CD4-positive, alpha-beta T cell treated with Interleukin-17A for 1 hour (primary cell): Measurements from ENCODE around the gene NIPAL1.

ENCODE experiments used
- DNase-seq: peaks from one replicate; pipeline ENCODE4 v3.0.0-alpha.2; 2020

NIPAL1 gene

DNA sequence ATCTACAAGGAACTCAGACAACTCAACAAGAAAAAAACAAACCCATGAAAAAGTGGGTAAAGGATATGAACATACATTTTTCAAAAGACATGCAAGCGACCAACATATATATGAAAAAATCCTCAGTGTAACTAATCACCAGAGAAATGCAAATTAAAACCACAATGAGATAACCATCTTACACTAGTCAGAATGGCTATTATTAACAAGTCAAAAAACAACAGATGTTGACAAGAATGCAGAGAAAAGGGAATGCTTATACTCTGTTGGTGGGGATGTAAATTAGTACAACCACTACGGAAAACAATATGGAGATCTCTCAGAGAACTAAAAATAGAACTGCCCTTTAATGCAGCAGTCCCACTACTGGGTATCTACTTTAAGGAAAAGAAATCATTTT is 12.1 kb downstream of the NIPAL1 start:
- DNase-seq = no peak

DNA sequence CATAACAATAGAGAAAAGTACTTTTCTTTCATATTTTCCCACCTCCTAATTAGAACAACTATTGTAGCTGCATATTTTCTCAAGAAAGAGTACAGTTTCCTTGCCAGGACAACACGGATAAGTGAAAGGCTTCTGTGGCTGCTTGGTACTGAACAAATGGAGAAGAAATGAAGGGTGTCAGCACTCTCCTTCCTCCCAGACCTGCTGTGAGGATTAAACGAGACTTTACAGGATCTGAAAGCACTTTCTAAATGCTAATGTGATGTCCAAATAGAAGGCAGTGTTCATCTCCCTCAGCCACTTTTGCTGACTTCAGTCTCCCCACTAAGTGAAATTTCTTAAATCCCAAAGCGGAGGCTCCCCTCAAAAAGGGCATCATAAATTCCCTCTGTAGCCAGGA is 13.9 kb downstream of the NIPAL1 start:
- DNase-seq = no peak

DNA sequence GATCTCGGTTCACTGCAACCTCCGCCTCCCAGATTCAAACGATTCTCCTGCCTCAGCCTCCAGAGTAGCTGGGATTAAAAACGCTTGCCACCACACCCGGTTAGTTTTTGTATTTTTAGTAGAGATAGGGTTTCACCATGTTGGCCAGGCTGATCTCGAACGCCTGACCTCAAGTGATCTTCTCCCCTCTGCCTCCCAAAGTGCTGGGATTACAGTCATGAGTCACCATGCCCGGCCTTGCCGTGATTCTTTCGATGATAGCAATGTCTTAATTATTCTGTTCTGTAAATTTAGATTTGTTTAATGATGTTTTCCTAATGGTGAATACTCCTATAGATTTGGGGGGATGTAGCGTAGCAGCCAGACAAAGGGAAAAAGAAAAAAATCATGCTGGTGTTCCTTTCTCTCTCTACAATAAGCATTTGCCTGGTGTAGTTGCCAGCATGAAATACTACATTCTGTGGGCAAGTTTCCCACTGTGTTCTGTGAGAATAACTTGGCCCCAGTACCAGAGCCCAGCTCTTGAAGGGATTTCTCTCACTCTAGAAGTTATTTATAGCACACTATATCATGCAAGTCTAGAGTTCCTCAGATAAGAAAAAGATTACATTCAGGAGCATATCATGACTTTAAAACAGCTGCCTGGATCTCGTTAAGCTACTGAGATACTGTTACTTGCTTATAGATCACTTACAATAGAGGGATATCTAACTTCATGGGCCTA is 15.4 kb downstream of the NIPAL1 start:
- DNase-seq = no peak

DNA sequence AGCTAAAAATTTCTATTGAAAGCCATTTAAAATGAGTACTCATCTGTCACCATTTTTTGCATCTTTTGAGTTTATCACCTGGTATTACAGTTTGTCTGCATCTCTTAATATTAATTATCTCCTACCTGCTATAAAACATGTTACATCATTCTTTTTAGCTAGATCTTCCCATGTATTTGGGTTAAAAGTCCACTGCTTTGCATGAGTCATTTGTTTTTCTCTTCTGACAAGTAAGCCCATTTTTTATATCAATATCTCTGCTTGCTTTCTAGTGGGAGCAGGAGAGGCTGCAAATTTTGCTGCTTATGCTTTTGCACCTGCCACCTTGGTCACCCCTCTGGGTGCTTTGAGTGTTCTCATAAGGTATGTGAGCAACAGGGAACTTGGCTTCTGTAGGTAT is 16.1 kb downstream of the NIPAL1 start:
- no peak for DNase-seq

DNA sequence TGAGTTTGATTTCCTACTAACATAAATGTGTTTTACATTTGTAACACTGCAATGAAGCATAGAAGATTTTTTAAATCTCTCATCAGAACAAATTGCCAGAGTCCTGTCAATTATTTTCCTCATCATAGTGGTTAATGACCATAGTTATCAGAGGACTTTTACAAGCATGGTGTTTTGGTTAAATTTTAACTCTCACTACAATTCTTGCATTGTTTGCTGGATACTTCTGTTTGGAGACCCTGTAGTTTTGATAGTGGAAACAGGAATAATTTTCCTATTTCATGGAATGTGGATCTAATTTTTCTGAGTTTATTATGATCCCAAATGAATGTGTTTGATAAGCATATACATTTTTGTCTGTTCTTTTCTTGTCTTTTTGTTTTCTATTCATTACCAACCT is 16.8 kb downstream of the NIPAL1 start:
- DNase-seq = no peak

DNA sequence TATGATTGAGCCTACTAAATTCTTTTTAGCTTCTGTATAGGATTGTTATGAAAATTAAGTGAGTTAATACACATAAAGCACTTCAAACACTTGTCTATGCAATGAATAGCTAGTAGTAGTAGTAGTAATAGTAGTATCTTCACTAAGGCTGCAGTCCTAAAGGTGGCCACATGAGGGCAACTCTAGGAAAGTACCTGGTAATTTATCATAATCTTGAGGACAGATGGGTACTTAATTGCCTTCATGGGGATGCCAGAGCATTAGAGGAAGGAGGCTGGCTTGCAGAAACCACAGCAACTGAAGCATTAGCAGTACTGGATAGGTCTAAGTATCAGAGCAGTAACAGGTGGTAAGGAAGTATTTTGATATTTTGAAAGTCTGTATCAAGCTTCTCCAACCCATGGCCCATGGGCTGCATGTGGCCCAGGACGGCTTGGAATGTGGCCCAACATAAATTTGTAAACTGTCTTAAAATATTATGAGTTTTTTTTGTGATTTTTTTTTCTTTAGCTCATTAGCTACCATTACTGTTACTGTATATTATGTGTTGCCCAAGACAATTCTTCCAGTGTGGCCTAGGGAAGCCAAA is 17.3 kb downstream of the NIPAL1 start:
- DNase-seq = peak; percentile 76

DNA sequence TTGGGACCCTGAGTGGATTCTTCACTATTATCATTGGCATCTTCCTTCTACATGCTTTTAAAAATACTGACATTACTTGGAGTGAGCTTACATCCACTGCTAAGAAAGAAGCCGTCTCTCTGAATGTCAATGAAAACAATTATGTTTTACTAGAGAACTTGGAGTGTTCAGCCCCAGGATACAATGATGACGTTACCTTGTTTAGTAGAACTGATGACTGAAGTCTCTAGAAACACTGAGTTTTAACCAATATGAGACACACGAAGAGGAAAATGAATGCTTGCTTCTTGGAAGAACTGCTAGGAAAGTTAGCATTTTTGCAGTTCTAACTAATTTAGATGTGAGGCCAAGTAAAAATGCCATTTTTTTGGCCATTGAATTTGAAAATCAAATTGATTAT is 19.4 kb downstream of the NIPAL1 start:
- DNase-seq = no peak

DNA sequence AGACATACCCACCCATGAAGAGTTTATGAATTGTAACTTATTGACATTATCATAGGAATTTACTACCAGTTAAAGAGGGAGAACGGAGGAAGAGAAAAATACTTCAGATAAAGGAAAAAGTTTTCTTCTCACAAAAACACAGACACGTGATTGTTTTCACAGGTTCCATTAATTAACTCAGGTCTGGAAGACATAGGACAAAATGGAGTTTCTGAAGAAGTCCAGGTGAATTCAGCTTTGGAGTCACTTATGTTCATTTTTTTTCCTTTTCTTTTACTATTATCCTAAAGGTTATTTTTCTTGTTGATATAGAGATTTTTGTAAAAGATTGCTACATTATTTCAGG is 20.5 kb downstream of the NIPAL1 start:
- no peak for DNase-seq

DNA sequence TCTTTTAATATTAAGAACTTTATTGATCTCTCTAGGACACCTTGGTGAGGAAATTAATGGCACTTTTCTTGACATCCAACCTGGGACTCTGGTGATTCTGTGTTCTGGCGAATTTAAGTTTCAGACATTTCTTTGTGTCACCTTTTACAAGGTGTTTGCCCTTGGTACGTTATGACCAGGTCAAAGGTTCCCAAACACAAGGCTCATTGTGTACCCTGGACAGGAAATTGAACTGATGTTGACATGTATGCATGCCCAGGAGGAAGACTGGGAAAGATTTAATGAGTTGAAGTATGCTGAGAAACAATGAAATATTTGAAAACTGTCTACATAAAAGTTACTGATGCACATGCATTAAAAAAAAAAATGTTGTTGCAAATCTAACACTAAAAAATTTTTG is 22.1 kb downstream of the NIPAL1 start:
- DNase-seq = no peak

DNA sequence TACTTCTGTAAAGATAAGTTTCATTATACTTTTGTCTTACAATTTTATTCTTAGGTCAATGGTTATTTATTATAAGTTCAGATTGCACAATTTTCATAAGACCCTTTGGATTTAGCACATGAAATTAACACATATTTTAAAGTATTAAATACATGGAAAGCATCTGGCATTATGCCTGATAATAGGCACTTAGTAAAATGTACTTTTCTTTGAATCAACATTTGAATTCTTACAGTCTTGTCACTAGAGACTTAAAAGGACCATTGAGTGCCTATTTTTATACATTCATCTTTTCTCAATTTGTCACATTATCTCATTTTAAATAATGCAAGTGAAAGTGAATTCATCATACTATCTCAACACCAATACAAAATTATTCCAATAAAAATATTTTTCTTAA is 23.0 kb downstream of the NIPAL1 start:
- no peak for DNase-seq

DNA sequence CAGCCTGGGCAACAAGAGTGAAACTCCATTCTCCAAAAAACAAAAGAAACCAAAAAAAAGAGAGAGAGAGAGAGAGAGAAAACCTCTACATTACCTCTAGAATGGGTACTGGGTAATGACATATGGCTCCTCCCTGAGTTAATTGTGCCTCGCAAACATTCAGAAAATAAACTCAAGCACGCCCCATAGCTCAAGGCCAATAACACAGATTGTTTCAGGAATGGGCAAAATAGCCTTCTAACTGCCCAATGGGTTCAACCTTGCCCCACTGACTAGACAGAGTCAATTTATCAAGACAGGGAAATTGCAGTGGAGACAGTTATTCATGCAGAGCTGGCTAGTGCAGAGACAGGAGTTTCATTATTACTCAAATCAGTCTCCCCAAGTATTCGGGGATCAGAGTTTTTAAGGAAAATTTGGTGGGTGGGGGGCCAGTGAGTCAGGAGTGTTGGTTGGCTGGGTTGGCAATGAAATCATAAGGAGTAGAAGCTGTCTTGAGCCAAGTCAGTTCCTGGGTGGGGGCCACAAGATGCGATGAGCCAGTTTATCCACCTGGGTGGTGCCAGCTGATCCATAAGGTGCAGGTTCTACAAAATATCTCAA is 25.1 kb downstream of the NIPAL1 start:
- DNase-seq = no peak

DNA sequence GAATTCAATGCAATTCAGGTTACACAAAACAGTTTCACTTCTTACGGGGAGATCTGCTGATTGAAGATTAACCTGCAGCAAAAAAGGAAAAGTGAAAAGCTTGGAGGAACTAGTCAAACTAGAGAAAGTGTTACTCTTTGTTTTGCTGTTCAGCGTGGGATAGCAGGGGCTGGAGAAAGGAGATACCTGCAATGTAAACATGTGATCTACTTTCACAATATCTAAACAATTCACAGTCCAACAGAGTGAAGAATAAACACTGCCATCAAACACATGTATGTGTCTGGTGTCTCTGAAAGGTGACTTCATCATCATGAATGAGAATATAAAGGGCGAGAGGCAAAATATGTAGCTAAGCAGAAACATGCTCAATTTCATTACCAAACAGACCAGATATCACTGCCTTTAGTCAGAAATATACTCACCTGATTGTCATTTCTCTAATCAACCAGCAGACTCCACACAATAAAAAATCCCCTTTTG is 26.4 kb downstream of the NIPAL1 start:
- DNase-seq = no peak

DNA sequence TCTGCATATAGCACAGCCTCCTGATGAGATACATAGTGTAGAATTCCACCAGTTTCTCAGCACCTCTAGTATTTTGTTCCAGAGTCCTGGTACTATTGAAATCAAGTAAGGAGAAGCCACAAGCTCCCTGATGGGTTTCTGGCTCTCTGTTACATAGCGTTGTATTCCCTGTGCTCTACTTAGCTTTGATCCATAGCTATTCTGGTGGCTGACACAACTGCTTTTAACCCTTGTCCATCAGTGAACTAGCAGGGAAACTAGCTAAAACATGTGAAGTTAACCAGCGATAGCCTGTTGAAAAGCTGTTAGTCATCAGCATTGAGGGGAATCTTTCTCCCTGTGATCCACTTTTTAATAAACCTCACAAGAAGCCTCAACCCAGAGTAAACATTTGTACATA is 26.9 kb downstream of the NIPAL1 start:
- DNase-seq = no peak

DNA sequence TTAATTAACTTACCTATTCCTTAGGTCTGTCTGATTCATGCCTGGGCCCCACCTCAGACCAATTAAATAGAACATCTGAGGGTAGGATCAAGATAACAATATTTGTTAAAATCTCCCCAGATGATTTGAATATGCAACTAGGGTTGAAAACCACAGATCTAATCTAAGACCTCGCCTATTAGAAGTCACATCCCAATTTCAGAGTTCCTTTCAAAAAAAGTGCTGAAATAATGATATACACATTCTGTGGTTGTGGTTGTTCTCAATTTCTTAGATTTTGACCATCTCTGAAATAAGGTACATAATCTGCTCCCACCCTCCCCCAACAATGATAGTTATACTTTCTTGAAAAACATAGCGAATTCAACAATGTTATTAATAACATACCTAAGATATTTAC is 27.7 kb downstream of the NIPAL1 start:
- DNase-seq = peak; percentile 13

DNA sequence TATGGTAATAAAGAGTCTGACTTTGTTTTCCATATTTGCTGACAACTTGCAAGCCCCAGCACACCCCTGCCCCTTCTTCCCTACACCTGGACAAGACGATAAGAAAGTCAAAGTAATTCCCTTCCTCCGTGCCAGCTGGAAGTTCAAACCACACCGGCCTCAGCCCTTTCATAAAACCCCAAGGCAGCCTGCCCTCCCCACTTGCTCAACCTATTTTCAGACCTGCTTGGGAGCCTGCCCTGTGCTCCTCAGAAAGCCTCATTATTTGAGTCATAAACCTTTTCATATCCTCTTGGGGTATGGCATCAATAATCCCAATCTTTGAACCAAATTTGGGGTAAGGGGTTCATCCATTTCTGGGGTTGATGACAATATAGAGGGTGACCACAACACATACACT is 29.5 kb downstream of the NIPAL1 start:
- DNase-seq = no peak

DNA sequence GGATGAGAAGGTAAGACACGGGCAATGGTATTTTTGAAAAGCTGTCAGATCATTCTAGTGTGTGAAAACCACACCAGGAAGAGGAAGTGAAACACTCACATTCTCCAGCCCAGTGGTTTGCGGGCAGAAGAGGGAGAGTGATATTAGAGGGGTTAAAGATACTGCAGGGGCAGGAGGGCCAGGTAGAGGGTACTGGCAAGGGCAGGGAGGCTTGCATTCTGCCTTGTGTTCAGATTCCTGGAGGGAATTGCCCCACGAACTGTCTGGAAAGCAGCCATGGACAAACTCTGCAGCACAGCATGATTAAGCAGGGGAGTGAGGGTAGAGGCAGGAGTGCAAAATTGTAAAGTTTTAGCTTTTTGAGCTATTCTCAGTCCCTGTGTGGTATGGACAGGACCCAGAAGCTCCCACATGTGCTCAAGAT is 30.9 kb downstream of the NIPAL1 start:
- DNase-seq = peak; percentile 64

DNA sequence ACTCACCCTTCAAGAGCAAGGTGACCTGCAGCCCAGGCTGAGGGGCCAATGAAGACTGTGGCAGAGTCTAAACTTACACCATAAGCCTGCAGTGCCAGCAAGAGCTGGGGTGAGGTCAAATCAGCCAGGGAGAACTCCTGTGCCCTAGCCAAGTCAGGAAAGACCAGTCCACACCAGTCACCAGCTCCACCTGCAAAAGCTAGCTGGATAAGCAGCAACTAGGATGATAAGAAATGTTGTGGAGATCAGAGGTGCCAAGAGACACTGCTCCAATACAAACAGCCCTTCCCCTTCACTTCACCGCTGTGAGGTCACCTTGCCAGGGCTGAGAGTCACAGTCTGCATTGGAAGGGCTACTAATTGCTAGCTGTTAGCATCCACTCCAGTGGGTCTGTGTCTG is 31.3 kb downstream of the NIPAL1 start:
- DNase-seq = no peak

DNA sequence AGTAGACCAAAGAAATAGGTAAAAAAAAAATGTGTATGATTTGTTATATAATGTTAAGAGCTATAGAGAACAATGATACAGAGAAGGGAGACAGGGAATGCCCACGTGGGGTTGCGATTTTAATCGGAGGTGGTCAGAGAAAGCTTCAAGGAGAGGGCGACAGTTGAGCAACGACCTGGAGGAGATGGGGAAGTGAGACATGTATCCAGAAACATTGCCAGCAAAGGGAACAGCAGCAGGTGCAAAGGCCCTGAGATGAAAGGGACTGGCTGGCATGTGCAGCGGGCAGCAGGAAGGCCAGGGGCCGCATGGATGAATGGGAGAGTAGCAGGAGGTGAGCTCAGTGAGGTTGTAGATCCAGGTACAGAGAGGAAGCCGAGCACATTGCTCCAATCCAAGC is 32.9 kb downstream of the NIPAL1 start:
- no peak for DNase-seq

DNA sequence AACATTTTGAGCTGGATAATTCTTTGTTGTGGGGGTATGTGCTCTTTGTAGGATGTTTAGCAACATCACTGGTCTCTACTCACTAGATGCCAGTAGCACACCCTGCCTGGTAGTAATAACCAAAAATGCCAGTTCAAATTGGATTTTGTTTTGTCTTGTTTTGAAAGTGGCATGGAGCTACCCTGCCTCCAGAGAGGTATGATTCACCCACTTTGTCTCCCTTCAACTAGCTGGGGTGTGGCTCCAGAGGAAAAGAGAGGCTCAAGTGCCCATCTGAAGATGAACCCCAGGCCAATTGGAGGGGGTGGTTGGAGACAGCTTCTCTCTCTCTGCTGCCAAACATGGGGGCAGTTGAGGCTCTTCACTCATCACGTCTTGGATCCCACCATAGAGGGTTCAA is 34.5 kb downstream of the NIPAL1 start:
- no peak for DNase-seq

DNA sequence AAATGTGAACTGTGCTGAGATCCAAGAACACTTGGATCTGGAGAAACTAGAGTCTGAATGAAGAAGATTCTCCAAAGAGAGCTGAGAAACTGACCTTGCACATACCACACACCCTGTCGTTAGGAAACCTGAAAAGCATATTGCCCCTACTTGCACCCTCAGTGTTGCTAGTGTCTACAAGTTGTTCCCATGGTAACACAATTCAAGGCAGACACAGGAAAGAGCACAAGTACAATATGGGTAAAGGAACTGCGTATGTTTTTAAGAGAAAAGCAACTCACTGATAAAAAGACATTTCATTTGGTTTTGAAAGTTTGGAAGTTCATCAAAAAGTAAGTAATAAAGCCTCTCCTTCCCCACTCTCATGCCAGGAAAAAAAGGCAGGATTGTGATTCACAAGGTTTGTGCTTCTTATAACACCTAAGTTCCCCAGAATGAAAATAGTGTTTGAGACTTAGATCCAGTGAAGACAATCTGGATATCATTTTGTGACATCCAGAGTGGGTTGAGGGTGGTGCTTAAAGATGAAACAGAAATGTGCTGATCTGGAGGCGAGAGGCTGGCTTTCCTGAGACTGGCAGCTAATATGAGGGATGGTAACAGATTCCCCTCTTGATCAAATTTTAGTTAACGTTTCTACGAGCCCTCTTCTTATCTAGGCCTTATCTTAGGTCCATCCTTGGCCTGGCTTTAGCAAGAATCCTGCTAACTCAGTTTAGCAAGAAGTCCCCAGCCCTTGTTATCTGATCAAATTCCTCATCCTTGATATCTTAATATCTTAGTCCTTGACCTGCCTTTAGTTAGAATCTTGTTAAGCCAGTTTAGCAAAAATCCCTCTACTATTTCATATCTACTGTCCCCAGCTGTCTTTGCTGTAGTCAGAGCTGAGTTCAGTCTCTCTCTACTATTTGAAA is 42.3 kb downstream of the NIPAL1 start:
- no peak for DNase-seq

DNA sequence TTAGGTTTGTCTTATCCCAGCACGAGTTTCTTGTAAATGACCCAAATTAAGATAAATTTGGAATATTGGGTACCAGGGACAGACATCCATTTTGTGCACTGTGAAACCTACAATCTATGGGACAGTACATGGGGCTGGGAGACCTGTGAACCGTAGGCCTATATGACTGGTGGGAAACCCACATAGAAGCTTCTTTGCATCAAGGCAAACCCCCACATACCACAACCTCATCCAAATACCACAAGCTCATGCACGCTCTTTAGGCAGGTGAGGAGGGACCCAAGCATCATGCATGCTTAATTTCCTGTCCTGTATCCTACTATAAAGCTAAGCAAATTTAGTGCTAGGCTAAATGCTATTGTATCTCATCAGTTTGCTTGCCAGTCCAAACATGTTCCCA is 47.8 kb downstream of the NIPAL1 start:
- no peak for DNase-seq

DNA sequence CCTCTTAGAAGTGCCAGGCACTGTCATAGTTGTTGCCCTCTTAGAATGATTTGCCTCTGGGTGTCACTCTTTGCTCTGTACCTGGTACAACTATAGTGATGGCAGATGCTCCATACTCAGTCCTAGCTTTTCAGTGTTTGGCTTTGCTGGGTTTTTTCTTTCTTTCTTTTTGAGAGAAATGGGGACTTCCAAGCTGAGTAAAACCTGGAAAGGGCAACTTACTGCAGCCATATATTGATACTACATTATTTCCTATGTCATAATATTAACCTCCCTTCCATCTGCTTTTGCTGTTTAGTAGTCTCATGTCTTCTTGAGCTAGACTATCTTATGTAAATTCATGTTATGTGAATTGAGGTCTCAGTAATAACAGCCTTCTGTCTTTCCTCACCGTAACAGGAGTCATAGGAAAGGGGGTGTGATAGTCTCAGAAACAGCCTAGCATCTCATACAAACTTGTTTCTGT is 49.0 kb downstream of the NIPAL1 start:
- DNase-seq = no peak

DNA sequence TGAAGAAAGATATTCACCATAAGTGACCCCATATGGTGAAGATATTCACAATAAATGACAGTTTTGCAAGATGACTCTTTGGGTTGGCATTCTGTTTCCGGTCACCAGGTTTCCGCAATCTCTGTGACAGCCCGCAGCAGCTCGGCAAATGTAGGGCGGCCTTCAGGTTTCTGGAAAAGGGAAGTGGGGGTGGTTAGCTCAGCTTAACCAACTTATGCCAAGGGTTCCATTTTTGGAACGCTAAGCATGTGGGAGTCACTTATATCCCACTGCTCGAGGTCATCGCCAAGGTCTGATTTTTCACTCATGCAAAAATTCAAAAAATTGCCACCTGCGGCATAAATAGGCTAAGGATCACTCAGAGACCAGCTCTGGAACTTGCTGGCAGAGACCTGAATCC is 51.0 kb downstream of the NIPAL1 start:
- DNase-seq = no peak
